Peyer's patch (tissue), 4 donors: ENCODE measurements around the gene SLC12A6. TPM values are rescaled to one million over a fixed set of nuclear protein-coding genes. Genes with fewer than 3 reads are reported as not detected.
"Not testable (repeated sequence)": the region's sequence is repeated elsewhere in the genome, so short reads cannot be mapped to it uniquely, and the experiment has no call there.

ENCODE experiments used
- DNase-seq, 3 donors: peaks; one replicate each; pipeline ENCODE4 v3.0.0-alpha.2; 2017 to 2019
- H3K27ac ChIP-seq, 4 donors: fragments of 200-600 bp; sonication (generic); one replicate each; pipeline ENCODE4 v1.5.1; 2016 to 2019
- H3K27me3 ChIP-seq, 2 donors: fragments of 200-600 bp; sonication (generic); one replicate each; pipeline ENCODE4 v1.5.1; 2019
- H3K36me3 ChIP-seq, 3 donors: fragments of 200-600 bp; sonication (generic); one replicate each; pipeline ENCODE4 v1.5.1; 2016 to 2019
- H3K4me1 ChIP-seq, 4 donors: fragments of 200-600 bp; sonication (generic); one replicate each; pipeline ENCODE4 v1.5.1; 2016 to 2019
- H3K4me3 ChIP-seq, 4 donors: fragments of 200-600 bp; sonication (generic); 1 replicate in 3 of 4; 2 replicates in 1 of 4; pipeline ENCODE4 v1.5.1; 2016 to 2019; ENCODE audit warnings: mild to moderate bottlenecking in 1 of 4
- H3K9me3 ChIP-seq, 4 donors: fragments of 200-600 bp; sonication (generic); one replicate each; pipeline ENCODE4 v1.5.1; 2016 to 2019; ENCODE audit warnings: mild to moderate bottlenecking in 1 of 4
- POLR2A ChIP-seq, 2 donors: fragments of 450-650 bp; IDR thresholded peaks; one replicate each; pipeline ENCODE4 v1.5.1; 2017; ENCODE audit warnings: antibody characterized with exemption in 2 of 2, mild to moderate bottlenecking in 2 of 2, moderate library complexity in 2 of 2
- total RNA-seq, 4 donors: library from RNA; depleted of rRNA; stranded (reverse); fragments of >200 nt; gene quantifications; one replicate each; pipeline ENCODE4 v1.1.0, GENCODE V29; 2016
- TF ChIP-seq, protein P1 (sequence below), 6 experiments: fragments of 450-650 bp in 4 of 6; fragments of 200-600 bp in 2 of 6; sonication (generic) in 1 of 6; IDR thresholded peaks; one replicate each; pipeline ENCODE4 v1.5.1; 2017 to 2019; ENCODE audit warnings: antibody characterized with exemption in 6 of 6, mild to moderate bottlenecking in 3 of 6, moderate library complexity in 1 of 6

Gene SLC12A6
- total RNA-seq, 4 donors from 2014 or later = 48.7 to 111 (median 54.1) TPM

DNA sequence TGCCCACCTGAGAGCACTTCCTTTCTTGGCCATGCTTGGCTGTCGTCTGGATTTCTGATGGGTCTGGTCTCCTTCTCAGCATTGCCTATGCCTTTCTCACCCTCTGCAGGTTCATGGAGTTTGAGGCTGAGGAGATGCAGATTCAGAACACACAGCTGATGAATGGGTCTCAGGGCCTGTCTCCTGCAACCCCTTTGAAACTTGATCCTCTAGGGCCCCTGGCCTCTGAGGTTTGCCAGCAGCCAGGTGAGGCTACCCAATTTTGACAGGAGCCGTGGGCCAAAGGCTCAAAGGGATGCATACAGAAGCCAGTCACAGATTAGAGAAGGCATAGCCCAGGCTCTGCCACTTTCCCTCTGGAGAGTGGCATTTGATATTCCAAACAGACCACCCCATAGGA is 16.0 kb upstream of the SLC12A6 start:
- Histone ChIP-seq H3K27ac (no peak overlapping the region), H3K9me3 (no peaks in the 10 kb centered on the region), H3K36me3 (peaks cover 0 to 39% (median 0%) of the 10 kb centered on the region in 3 donors), H3K4me1 (no peaks in the 10 kb centered on the region), H3K4me3 (no peak overlapping the region), H3K27me3 (no peaks in the 10 kb centered on the region)
- TF ChIP-seq POLR2A (IDR thresholded peaks at IDR 0.05) = no peak
- TF ChIP-seq, protein P1, sequence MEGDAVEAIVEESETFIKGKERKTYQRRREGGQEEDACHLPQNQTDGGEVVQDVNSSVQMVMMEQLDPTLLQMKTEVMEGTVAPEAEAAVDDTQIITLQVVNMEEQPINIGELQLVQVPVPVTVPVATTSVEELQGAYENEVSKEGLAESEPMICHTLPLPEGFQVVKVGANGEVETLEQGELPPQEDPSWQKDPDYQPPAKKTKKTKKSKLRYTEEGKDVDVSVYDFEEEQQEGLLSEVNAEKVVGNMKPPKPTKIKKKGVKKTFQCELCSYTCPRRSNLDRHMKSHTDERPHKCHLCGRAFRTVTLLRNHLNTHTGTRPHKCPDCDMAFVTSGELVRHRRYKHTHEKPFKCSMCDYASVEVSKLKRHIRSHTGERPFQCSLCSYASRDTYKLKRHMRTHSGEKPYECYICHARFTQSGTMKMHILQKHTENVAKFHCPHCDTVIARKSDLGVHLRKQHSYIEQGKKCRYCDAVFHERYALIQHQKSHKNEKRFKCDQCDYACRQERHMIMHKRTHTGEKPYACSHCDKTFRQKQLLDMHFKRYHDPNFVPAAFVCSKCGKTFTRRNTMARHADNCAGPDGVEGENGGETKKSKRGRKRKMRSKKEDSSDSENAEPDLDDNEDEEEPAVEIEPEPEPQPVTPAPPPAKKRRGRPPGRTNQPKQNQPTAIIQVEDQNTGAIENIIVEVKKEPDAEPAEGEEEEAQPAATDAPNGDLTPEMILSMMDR (IDR thresholded peaks at IDR 0.05) = no peak
- DNase-seq = no peak

DNA sequence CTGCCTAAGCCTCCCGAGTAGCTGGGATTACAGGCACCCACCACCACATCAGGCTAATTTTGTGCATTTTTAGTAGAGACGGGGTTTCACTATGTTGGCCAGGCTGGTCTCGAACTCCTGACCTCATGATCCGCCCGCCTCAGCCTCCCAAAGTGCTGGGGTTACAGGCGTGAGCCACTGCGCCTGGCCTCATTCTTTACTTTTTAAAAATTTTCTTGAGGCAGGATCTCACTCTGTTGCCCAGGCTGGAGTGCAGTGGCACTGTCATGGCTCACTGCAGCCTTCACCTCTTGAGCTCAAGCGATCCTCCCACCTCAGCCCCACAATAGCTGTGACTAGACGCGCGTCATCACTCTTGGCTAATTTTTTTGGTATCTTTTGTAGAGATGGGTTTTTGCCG is 15.4 kb upstream of the SLC12A6 start:
- H3K9me3 ChIP-seq, H3K4me1 ChIP-seq, H3K27ac ChIP-seq, DNase-seq, H3K4me3 ChIP-seq, H3K27me3 ChIP-seq: not testable (repeated sequence)
- peaks cover 0 to 33% (median 0%) of the 10 kb centered on the region in 3 donors for H3K36me3 ChIP-seq

DNA sequence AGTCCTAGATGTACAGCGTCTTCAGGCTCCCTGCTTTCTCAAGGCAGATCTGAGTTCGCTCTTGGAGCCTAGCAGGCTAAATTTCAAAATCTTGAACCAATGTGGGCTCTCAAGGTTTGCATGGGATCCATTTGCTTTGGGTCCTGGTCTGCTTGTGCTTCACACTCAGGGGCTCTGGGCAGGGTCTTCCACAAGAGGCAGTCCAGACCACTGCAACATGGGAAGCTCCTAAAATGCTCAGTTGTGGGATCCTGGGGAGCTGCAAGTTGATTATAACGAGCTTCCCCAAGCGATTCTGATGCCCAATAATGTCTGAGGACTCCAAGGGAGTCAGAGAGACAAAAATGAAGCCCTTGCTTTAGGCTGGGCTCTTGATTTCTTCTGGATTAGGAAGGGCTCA is 12.2 kb upstream of the SLC12A6 start:
- peaks cover 0 to 5% (median 0%) of the 10 kb centered on the region in 3 donors for H3K36me3 ChIP-seq
- no peaks in the 10 kb centered on the region for H3K4me1 ChIP-seq
- TF ChIP-seq, protein P1 (IDR thresholded peaks at IDR 0.05) = no peak
- no peak for TF ChIP-seq POLR2A (IDR thresholded peaks at IDR 0.05)
- no peak overlapping the region for H3K4me3 ChIP-seq
- no peak overlapping the region for H3K27ac ChIP-seq
- DNase-seq = no peak
- H3K27me3 ChIP-seq = no peaks in the 10 kb centered on the region
- H3K9me3 ChIP-seq = no peaks in the 10 kb centered on the region

DNA sequence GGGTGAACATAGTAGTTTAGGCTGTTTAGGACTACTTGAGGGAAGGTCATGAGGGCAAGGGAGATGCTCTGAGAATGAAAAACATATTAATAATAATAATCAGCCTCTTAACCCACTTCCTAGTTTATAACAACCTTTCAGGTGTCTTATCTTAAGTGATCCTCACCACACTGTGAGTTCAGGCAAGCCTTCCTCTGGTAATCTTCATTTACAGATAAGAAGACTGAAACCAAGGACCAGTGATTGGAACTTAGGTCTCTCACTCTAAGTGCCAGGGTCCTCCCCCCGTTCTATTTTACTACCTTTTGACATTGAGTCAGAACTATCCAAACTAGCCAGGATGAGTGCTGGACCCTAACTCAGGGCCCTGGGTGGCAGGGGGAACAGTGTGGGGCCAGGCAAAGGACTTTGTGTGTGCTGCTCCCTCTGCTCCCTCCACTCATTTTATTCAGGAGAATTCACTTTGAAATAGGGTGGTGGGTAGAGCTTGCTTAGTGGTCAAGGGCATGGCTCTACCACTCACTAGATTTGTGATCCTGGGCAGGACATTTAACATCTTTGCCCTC is 11.2 kb upstream of the SLC12A6 start:
- H3K4me3 ChIP-seq = no peak overlapping the region
- no peaks in the 10 kb centered on the region for H3K4me1 ChIP-seq
- peaks cover 0 to 5% (median 0%) of the 10 kb centered on the region in 3 donors for H3K36me3 ChIP-seq
- DNase-seq = no peak
- H3K9me3 ChIP-seq = no peaks in the 10 kb centered on the region
- H3K27ac ChIP-seq = no peak overlapping the region
- H3K27me3 ChIP-seq = no peaks in the 10 kb centered on the region
- TF ChIP-seq, protein P1 (IDR thresholded peaks at IDR 0.05) = no peak
- TF ChIP-seq POLR2A (IDR thresholded peaks at IDR 0.05) = no peak

DNA sequence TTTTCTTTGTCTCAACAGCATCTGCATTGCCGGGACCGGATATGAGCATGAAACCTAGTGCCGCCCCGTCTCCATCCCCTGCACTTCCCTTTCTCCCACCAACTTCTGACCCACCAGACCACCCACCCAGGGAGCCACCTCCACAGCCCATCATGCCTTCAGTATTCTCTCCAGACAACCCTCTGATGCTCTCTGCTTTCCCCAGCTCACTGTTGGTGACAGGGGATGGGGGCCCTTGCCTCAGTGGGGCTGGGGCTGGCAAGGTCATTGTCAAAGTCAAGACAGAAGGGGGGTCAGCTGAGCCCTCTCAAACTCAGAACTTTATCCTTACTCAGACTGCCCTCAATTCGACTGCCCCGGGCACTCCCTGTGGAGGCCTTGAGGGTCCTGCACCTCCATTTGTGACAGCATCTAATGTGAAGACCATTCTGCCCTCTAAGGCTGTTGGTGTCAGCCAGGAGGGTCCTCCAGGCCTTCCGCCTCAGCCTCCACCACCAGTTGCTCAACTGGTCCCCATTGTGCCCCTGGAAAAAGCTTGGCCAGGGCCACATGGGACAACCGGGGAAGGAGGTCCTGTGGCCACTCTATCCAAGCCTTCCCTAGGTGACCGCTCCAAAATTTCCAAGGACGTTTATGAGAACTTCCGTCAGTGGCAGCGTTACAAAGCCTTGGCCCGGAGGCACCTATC is 10.5 kb upstream of the SLC12A6 start:
- Histone ChIP-seq H3K27ac (no peak overlapping the region), H3K36me3 (no peaks in the 10 kb centered on the region), H3K4me1 (no peaks in the 10 kb centered on the region), H3K9me3 (no peaks in the 10 kb centered on the region), H3K4me3 (no peak overlapping the region), H3K27me3 (no peaks in the 10 kb centered on the region)
- TF ChIP-seq, protein P1 (IDR thresholded peaks at IDR 0.05) = no peak
- TF ChIP-seq POLR2A (IDR thresholded peaks at IDR 0.05) = no peak
- DNase-seq = no peak

DNA sequence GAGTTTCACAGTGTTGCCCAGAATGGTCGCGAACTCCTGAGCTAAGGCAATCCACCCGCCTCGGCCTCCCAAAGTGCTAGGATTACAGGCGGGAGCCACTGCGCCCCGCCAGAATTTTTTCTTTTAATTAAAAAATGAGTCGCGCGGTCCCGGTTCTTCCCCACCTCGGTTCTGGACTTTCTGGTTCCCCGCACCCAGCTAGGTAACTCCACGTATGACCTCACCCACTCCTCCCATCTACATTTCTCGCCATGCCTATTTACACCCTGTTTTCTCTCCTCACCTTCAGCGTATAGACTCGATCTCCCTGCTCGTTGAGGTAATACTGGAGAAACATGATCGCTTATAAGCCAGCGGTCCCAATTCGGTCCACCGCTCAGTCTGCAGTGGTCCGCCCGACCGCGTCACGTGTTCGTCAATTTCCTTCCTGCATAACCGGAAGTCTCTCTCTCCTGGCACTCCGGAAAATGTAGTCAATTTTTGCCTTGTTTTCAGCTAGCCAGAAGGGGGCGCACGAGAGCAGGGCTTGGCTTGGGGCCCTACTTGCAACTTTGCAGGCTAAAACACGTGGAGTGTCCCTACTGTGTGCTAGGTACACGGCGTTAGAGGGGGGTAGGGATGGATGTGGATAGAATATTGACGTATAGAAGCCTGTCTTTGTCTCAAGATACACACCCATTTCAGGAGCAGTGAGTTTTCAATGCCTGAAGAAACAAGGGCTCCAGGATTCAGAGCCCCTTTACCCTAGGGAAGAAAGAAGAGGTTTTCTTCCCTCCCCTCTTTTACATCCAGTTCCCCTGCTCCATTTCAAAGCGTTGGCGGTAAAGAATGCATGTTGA is 5.4 kb upstream of the SLC12A6 start, which contains the start of the genes NOP10 and NUTM1:
Gene NOP10, minus strand, starts transcription at position 400 of the 839 bp plus-strand sequence. Its CDS starts 63 bp downstream, at position 337.
Gene NUTM1, plus strand, starts transcription at position 579 of the 839 bp plus-strand sequence. CDS start 382 bp downstream, outside the sequence.
- Histone ChIP-seq H3K36me3 (peaks cover 0 to 11% (median 0%) of the 10 kb centered on the region in 3 donors), H3K27ac (peak within 1 kb of the TSS; percentile 82 to 93 (median 90)), H3K9me3 (no peaks in the 10 kb centered on the region), H3K27me3 (no peaks in the 10 kb centered on the region), H3K4me3 (peak within 1 kb of the TSS; percentile 65 to 85 (median 69)), H3K4me1 (peaks cover 0 to 14% (median 0%) of the 10 kb centered on the region in 4 donors)
- TF ChIP-seq, protein P1 (IDR thresholded peaks at IDR 0.05) = peak; percentile 92 to 99 (median 97)
- peak; percentile 52 to 80 for TF ChIP-seq POLR2A (IDR thresholded peaks at IDR 0.05)
- DNase-seq = peak; percentile 91 to 96 (median 95)

DNA sequence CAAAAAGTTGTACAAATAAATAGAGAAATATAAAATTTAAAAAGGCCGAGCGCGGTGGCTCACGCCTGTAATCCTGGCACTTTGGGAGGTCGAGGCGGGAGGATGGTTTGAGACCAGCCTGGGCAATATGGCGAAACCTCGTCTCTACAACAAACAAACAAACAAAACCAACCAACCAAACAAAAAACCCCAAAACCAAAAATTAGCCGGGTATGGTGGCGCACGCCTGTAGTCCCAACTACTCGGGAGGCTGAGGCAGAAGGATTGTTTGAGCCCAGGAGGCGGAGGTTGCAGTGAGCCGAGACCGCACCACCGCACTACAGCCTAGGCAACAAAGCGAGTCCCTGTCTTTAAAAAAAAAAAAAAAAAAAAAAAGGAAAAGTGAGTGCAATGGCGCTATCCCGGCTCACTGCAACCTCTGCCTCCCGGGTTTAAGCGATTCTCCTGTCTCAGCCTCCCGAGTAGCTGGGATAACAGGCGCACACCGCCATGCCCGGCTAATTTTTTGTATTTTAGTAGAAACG is 4.7 kb upstream of the SLC12A6 start:
- Histone ChIP-seq H3K4me1 (peaks cover 0 to 14% (median 0%) of the 10 kb centered on the region in 4 donors), H3K36me3 (peaks cover 0 to 11% (median 0%) of the 10 kb centered on the region in 3 donors), H3K4me3 (peak overlapping the region; percentile 65 to 85 (median 69)), H3K27ac (peak overlapping the region; percentile 82 to 93 (median 90))
- H3K9me3 ChIP-seq, DNase-seq, H3K27me3 ChIP-seq: not testable (repeated sequence)
